GM19372 (cell line): Measurements from ENCODE around the gene PRICKLE4.

Source experiments
- ATAC-seq: cut with Tn5 transposase; IDR thresholded peaks from one replicate; pipeline ENCODE4 v1.9.1; 2021; ENCODE audit warnings: mild to moderate bottlenecking, low read depth, moderate library complexity; ENCODE audit not compliant: unreplicated experiment

Gene PRICKLE4

GRCh38 chr6:41780551-41781365 is at the start of gene PRICKLE4:
PRICKLE4 (plus strand) TSS chr6:41780782; CDS start chr6:41783474, 2,692 bp downstream.
- ATAC-seq: no peak

GRCh38 chr6:41731561-41732086 is 49.0 kb upstream of the PRICKLE4 start:
- ATAC-seq: no peak

GRCh38 chr6:41732149-41732548 is 48.4 kb upstream of the PRICKLE4 start:
- no peak for ATAC-seq

- ATAC-seq: peak; percentile 26
Measured at GRCh38 chr6:41732591-41733359, 47.8 kb upstream of the PRICKLE4 start.

DNA sequence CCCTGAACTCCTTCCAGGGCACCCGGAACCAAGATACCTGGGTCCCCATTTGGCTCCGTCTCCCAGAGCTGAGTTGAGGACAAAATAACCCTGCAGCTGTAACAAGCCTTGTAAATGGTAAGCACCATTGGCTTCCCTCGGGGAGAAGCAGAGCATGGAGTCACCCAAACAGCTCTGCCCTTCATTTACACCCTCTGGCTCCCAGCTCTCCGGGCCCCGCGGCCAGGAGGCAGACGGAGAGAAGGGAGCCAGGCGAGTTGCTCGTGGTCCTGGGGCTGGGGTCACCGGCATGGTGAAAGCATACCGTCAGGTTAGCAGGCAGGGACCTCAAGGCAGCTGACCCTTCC is 47.2 kb upstream of the PRICKLE4 start:
- ATAC-seq: no peak

- ATAC-seq: peak; percentile 43
Measured at GRCh38 chr6:41733707-41734665, 46.6 kb upstream of the PRICKLE4 start.

- peak; percentile 20 for ATAC-seq
Measured at GRCh38 chr6:41734666-41735426, 45.7 kb upstream of the PRICKLE4 start.

GRCh38 chr6:41735427-41736185 is 45.0 kb upstream of the PRICKLE4 start, which contains the start of gene TFEB:
TFEB (minus strand) TSS chr6:41735608; CDS start chr6:41691213, 44,395 bp downstream.
- ATAC-seq: peak; percentile 50

GRCh38 chr6:41736186-41736733 is 44.3 kb upstream of the PRICKLE4 start:
- no peak for ATAC-seq

- ATAC-seq: no peak
Measured at GRCh38 chr6:41736800-41737555, 43.6 kb upstream of the PRICKLE4 start.

DNA sequence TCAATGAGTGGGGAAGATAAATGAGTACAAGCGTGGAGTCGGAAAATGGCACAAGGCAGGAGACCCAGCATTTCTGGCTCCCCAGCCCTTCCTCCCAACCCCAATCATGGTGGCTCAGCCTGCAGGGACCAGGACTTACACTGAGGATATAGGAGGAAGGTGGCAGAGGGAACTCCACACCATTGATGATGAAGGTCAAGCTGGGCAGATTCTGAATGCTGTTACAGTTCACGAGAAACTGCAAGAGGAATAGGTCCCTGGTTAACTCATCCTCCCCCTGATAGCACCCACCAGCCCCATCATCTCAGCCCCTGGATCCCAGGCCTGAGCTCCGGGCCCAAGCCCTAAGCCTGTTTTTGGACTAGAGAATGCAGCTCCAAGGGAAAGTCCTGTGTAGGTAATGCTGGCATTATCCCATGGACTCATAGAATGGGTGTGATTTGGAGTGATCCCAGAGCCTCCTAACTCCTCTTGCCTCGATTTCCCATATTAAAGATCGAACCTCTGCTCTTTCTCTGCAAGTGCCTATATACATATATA is 42.9 kb upstream of the PRICKLE4 start:
- ATAC-seq: no peak

- no peak for ATAC-seq
Measured at GRCh38 chr6:41739041-41739440, 41.5 kb upstream of the PRICKLE4 start.

GRCh38 chr6:41740366-41741162 is 40.0 kb upstream of the PRICKLE4 start:
- ATAC-seq: no peak

- ATAC-seq: no peak
Measured at GRCh38 chr6:41741625-41742490, 38.7 kb upstream of the PRICKLE4 start.

GRCh38 chr6:41743406-41744235 is 37.0 kb upstream of the PRICKLE4 start:
- no peak for ATAC-seq
